Lung (tissue), 12 donors: ENCODE data around the gene CHIC2. TPM values are rescaled to one million over a fixed set of nuclear protein-coding genes. Genes with fewer than 3 reads are reported as not detected.
A peak's percentile ranks its signal among the peaks of the same experiment; 100 is the strongest.

Experiments used
- ATAC-seq: fragments of 200-7000 bp; cut with Tn5 transposase; one replicate; pipeline ENCODE4 v1.9.1; 2020; ENCODE audit warnings: moderate number of reproducible peaks; ENCODE audit not compliant: insufficient read depth, low FRiP score
- DNase-seq, 3 donors: peaks; one replicate each; pipeline ENCODE4 v3.0.0-alpha.2; 2013 to 2017
- H3K27ac ChIP-seq, 2 donors: one replicate each; pipeline ENCODE4 v1.5.1; 2013; ENCODE audit warnings: mild to moderate bottlenecking in 2 of 2, moderate library complexity in 2 of 2, control low read depth in 1 of 2, inconsistent platforms in 1 of 2, low read depth in 1 of 2, low read length in 1 of 2
- H3K27me3 ChIP-seq, 3 donors: one replicate each; pipeline ENCODE4 v1.5.1; 2013; ENCODE audit warnings: low read length in 2 of 3; ENCODE audit not compliant: control insufficient read depth in 3 of 3, insufficient read depth in 3 of 3
- H3K36me3 ChIP-seq, 4 donors: one replicate each; pipeline ENCODE4 v1.5.1; 2013; ENCODE audit warnings: low read length in 4 of 4, mild to moderate bottlenecking in 1 of 4, moderate library complexity in 1 of 4; ENCODE audit not compliant: control insufficient read depth in 4 of 4, insufficient read depth in 4 of 4
- H3K4me1 ChIP-seq, 5 donors: one replicate each; pipeline ENCODE4 v1.5.1; 2013; ENCODE audit warnings: low read length in 5 of 5, mild to moderate bottlenecking in 2 of 5, moderate library complexity in 1 of 5; ENCODE audit not compliant: control insufficient read depth in 5 of 5, insufficient read depth in 5 of 5
- H3K4me3 ChIP-seq: one replicate; pipeline ENCODE4 v1.5.1; 2013; ENCODE audit warnings: mild to moderate bottlenecking, control low read depth, moderate library complexity
- H3K9ac ChIP-seq, 2 donors: one replicate each; pipeline ENCODE4 v1.5.1; 2013; ENCODE audit warnings: low read length in 2 of 2, control low read depth in 1 of 2; ENCODE audit not compliant: insufficient read depth in 1 of 2
- H3K9me3 ChIP-seq, 4 donors: one replicate each; pipeline ENCODE4 v1.5.1; 2013; ENCODE audit warnings: low read length in 3 of 4, mild to moderate bottlenecking in 1 of 4, moderate library complexity in 1 of 4; ENCODE audit not compliant: control insufficient read depth in 4 of 4, insufficient read depth in 3 of 4
- WGBS, 2 donors: extraction: QIAGEN DNeasy Blood & Tissue Kit; methylation state at CpG; one replicate each; pipeline ENCODE4 v1.1.7; 2013; 5-methylcytosine and 5-hydroxymethylcytosine counted together
- polyA plus RNA-seq, 2 donors: library from polyadenylated mRNA; stranded (reverse); fragments of 200-250 nt; gene quantifications; one replicate each; pipeline ENCODE4 v1.2.1, GENCODE V29; 2013
- total RNA-seq, 2 donors: library from RNA; depleted of rRNA in 1 of 2; stranded (reverse); fragments of >200 nt in 1 of 2; gene quantifications; one replicate each; pipeline ENCODE4 v1.2.1, GENCODE V29; 2014 to 2021
- TF ChIP-seq, protein P1 (sequence below): IDR thresholded peaks from 2 replicates; pipeline ENCODE4 v1.5.1; 2012; ENCODE audit warnings: mild to moderate bottlenecking; ENCODE audit errors: control extremely low read depth, extremely low read depth
- donor health status: control.
- donor health status: control.
- donor health status: Bipolar disorder and iron deficiency.
- donor health status: healthy.
- donor health status: DM: yes; HTN: yes; CAD: no.

Gene CHIC2
- total and polyA plus RNA-seq, 4 donors: 12.6 to 52.8 (median 30.5) TPM

DNA sequence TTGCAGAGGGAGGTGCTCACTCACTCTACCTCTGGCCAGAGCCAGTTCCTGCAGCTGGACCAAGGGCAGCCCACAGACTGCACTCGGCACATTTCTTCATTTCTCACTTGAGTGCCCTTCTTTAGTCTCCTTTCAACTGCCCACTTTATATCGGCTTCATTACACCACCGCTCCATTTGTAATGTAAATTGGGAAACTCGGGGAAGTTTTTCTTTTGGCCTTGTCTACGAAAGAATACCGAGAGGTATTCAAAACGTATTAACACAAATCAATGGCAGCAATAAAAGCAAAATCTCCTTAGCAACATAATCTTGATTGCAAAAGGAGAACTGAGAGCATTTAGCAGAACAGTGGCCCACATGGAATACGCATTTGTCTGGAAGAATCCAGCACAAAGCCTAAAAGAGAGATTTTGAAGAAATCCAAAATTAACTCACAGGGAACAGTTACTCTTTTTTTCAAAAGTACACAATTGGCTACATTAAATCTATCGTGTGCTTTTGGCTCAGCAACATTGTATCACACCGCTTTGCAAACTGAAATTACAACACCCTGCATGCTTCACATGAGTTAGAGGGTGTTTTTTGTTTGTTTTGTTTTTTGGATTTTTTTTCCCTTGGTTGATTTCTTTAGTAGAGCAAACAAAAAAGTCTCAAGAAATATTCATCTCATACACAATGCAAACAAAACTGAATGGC lies 62.6 kb downstream of the CHIC2 start:
- H3K27ac ChIP-seq: no peak overlapping the region
- no peak overlapping the region for H3K4me3 ChIP-seq
- no peaks in the 10 kb centered on the region for H3K9me3 ChIP-seq
- ATAC-seq: no peak
- no peaks in the 10 kb centered on the region for H3K27me3 ChIP-seq
- TF ChIP-seq, protein P1, sequence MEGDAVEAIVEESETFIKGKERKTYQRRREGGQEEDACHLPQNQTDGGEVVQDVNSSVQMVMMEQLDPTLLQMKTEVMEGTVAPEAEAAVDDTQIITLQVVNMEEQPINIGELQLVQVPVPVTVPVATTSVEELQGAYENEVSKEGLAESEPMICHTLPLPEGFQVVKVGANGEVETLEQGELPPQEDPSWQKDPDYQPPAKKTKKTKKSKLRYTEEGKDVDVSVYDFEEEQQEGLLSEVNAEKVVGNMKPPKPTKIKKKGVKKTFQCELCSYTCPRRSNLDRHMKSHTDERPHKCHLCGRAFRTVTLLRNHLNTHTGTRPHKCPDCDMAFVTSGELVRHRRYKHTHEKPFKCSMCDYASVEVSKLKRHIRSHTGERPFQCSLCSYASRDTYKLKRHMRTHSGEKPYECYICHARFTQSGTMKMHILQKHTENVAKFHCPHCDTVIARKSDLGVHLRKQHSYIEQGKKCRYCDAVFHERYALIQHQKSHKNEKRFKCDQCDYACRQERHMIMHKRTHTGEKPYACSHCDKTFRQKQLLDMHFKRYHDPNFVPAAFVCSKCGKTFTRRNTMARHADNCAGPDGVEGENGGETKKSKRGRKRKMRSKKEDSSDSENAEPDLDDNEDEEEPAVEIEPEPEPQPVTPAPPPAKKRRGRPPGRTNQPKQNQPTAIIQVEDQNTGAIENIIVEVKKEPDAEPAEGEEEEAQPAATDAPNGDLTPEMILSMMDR: no peak
- H3K36me3 ChIP-seq: peaks cover 0 to 8% (median 2%) of the 10 kb centered on the region in 4 donors
- 87 to 91% methylated on average over 10 of the region's 10 CpGs for WGBS, 2 donors
- H3K9ac ChIP-seq: no peak overlapping the region
- peak in 1 of 3 donors; percentile 23 for DNase-seq
- peaks cover 0 to 2% (median 0%) of the 10 kb centered on the region in 5 donors for H3K4me1 ChIP-seq

DNA sequence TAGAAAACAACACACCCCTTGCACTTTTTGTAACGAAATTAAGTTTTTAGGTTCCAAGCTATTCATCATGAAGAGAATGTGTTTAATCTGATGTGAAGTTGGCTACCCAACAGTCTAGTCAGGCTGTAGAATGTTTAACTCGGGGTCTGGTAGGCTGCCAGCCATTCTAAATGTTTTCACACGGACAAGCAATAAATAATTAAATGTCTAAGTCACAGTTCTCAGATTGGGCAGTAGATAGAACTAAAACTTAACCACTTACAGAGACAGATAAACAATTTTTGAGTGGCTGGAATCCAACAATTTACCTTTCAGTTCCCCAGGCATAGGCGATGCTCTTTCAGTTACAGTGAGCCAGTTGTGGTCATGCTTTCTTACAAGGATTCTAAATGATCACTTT lies 66.5 kb downstream of the CHIC2 start:
- Histone ChIP-seq H3K27me3 (no peaks in the 10 kb centered on the region), H3K4me1 (peaks cover 0 to 2% (median 0%) of the 10 kb centered on the region in 5 donors), H3K27ac (no peak overlapping the region), H3K9ac (no peak overlapping the region), H3K9me3 (no peaks in the 10 kb centered on the region), H3K36me3 (peaks cover 0 to 5% (median 1%) of the 10 kb centered on the region in 4 donors), H3K4me3 (no peak overlapping the region)
- DNase-seq: peak in 1 of 3 donors; percentile 34
- ATAC-seq: no peak
- 54 to 56% methylated on average over 4 of the region's 4 CpGs for WGBS, 2 donors
- TF ChIP-seq, protein P1: no peak

DNA sequence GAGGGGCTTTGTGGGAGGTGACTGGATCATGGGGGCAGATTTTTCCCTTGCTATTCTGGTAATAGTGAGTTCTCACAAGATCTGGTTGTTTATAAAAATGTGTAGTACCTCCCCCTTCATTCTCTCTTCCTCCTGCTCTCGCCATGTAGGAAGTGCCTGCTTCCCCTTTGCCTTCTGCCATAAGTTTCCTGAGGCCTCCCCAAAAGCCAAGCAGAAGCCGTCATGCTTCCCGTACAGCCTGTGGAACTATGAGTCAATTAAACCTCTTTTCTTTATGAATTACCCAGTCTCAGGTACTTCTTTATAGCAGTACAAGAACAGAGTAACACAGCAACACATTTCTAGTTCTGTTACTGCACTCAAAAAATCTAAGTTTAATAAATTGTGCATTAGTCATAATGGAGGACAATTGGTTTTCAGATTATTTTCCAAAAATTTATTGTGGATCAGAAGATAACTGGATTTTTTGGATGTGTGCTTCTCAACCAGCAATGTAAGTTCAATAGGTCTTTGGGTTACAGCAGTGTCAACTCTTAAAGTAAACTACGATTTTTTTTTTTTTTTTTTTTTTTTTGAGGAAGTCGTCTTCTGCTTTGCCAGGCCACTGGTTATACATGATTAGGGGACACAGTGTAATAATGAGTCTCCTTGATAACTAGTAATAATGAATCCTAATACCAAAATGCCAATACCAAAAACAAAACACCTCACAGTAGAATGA lies 69.9 kb downstream of the CHIC2 start:
- H3K27ac ChIP-seq: no peak overlapping the region
- H3K36me3 ChIP-seq: peaks cover 0 to 2% (median 0%) of the 10 kb centered on the region in 4 donors
- H3K9me3 ChIP-seq: no peaks in the 10 kb centered on the region
- no peak overlapping the region for H3K4me3 ChIP-seq
- no peak overlapping the region for H3K9ac ChIP-seq
- ATAC-seq (no peak), DNase-seq (no peak)
- peaks cover 0 to 5% (median 0%) of the 10 kb centered on the region in 5 donors for H3K4me1 ChIP-seq
- 47 to 60% methylated on average over 5 of the region's 5 CpGs for WGBS, 2 donors
- no peaks in the 10 kb centered on the region for H3K27me3 ChIP-seq
- TF ChIP-seq, protein P1: no peak
